IPS DF 4.7 (cell line): ENCODE data around the gene PSD4.

Experiments
- DNase-seq: peaks from one replicate; pipeline ENCODE4 v3.0.0-alpha.2; 2013; ENCODE audit warnings: low spot score; ENCODE audit errors: extremely low read depth

The PSD4 gene

DNA sequence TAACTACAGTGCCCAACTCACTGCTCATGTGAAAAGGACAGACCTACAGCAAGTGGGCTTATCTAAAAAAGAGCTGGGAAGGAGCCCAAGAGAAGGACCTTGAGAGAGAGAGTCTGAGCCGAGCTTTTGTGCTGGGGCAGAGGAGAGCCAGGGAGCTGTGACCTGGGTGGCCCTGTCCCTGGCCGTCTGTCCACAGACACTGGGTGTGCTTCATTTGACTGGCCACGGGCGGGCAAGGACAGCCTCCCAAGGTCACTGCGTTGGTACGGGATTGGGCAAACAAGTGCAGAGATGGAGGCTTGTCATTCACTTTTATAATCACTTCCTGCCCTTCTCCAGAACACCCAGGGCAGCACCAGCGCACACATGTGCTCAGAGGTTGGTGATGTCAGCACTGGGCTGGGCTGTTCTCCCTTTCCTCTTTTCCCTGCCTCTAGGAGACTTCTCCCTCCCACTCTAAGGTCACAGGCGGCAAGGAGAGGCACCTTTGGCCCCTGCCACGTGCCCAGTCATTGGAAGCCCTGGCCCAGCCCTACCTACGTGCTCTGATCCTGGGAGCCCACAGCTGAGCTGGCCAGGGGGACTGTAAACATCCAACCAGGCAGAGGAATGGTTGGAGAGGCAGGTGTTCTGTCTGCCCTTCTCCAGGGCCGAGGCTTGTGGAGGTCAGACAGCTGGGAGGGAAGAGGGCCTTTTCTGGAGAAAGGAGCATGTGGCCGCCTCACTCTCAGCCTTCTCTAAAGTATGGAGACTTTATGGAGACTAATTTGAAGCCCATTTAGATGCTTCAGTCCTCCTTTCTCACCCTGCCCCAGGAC lies 6.4 kb upstream of the PSD4 start:
- DNase-seq = no peak

DNA sequence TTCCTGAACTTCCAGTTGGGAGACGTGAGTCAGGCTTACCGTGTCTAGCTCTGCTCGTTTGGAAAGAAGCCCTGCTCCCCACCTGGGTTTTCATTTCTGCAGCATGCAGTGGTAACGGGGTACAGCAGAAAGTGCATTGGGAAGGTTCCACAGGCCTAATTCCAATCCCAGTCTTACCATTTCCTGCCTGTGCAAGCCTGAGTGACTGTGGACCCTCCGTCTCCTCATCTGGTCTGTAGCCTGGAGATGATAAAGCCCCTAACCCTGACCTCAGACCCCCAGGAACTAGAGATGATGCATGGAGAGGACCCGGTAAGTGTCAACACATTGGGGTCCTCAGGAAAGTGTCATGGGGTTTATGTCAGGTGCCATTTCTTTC lies 5.8 kb upstream of the PSD4 start:
- no peak for DNase-seq

DNA sequence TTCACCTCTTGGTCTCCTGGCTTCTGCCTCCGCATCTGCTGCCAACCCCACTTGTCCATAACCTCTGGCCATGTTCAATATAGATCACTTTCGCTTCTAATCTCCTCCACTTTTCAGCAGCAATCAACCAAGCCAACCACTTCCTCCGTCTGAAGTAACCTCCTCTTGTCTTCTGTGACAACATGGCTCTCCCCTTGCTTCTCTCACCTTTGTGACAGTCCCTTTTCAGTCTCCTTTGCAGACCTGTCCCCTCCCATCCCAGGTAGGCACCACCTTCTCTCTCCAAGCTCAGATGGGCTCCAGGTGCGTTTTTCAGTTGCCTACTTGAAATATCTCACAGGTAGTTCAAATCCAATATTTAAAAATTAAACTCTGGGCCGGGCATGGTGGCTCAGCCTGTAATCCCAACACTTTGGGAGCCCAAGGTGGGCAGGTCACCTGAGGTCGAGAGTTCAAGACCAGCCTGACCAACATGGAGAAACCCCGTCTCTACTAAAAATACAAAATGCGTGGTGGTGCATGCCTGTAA lies 4.7 kb upstream of the PSD4 start:
- DNase-seq = no peak

DNA sequence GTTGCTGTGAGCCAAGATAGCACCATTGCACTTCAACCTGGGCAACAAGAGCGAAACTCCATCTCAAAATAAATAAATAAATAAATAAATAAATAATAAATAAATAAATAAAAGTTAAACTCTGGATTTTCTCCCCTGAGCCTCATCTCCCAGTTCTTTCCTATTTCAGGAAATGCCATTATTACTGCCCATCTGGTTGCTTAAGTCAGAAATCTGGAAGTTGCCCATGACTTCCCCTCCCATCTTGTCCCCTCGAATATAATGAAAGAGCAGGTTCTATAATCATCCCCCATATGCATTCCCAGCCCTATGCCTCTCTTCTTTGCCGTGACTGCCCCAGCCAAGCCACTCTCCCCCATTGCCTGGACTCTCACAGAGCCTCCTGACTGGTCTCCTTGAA lies 4.2 kb upstream of the PSD4 start:
- no peak for DNase-seq

DNA sequence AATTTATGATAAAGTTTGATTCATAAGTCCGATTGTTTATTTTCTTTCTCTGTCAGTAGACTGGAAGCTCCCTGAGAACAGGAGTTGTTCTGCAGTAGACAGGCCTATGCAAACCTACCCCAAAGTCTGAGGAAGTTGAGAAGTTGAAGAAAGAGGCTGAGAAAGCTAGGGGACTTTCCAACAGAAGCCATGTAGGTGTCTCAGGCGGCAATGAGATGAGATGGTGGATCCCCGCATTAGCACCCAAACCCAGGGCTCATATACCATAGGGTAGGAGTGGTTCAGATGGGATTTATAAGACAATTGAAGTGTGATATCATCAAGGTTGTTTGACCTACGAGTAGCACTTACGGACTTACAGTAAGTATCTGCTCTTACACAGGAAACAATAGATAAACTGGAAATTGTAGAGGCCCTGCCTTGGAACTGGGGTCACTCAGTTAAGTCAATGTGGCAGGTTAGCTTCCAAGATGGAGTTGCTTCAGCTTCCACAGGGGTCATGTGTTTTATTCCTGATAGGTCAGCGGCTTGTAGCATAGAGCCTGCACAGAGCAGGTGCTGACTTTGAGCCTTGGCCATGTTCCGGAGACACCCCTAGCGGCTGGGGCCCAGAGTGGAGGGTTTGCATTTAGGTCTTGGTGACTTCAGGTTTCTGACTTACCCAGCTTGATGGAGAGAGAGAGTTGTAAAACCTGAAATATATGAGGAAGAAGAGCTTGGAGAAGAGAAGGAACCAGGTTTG lies 2.3 kb upstream of the PSD4 start:
- no peak for DNase-seq

DNA sequence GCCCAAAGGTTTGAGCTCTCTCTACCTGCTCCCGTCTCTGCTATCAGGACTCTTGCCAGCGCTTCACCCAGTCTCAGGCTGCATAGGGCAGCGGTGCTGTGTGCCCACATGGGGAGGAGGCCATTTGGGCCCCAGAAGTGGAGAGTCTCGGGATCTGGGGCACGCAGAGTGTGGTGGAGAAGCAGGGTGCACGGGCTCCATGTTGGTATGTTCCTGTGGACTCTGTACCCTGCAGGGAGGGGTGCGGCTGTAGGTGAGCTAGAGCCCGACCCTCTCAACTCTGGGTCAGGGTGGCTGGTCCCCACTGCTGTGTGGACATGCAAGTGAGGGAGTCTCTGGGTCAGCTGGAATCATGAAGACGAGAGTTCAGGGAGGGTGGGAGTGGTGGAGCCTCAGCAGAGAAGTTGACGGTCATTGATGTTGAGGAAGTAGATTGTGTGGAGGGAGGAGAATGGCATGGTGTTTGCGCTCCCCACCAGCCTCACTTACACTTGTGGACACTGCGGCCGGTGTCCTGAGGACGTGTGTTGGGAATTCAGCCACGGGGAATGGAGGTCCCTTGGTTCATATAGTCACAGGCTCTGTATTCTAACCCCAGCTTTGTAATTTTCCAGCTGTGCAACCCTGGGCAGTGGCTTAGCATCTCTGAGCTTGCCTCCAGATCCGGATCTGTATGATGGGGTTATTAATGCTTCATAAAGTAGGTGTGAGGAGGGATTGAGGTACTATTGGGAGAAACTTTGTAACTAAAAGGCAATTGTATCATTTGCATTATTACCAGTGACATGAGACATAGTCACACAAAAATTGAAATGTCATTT lies 840 bp upstream of the PSD4 start:
- no peak for DNase-seq

DNA sequence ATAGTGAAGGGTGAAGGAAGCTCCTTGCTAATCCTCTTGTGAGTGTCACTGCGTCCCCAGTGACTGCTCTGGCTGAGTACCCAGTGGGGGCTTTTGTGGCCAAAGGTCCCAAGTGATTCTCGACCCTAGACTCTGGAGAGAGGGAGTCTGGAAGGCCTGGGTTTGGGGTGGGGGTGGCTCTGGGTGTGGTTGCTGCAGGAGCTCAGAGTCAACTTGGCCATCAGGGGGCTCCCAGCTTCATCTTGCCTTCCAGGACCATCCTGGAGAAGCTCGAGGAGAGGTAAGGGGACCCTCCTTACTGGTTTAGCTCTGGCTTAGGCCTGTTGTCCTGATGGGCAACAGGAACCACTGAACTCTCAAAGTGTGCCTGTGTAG lies 592 bp downstream of the PSD4 start:
- DNase-seq = no peak

DNA sequence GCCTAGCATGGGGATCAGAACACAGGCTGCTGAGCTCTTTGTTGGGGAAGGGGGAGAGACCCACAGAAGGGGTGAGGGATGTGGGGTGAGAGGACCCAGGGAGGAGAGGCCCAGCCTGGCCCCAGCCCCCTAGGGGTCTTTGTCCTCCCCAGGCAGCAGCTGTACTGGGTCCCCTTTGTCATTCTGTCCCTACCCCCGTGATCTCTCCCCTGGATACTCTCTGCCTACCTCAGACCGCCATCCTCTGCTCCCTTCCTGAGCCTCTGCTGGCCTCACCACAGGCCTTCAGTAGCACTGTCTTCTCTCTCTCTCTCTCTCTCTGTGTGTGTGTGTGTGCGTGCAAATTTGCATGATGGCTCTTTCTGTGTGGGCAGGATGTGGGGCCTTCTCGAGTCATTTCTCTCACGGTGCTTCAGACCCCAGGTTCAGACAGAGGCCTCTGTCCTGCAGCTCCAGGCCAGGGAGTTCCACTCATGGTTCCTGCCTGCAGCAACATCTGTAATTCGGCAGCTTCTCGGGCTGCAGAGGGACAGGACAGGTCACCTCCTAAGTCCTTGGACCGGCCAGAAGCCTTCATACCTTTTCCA lies 1.4 kb downstream of the PSD4 start:
- DNase-seq = no peak

DNA sequence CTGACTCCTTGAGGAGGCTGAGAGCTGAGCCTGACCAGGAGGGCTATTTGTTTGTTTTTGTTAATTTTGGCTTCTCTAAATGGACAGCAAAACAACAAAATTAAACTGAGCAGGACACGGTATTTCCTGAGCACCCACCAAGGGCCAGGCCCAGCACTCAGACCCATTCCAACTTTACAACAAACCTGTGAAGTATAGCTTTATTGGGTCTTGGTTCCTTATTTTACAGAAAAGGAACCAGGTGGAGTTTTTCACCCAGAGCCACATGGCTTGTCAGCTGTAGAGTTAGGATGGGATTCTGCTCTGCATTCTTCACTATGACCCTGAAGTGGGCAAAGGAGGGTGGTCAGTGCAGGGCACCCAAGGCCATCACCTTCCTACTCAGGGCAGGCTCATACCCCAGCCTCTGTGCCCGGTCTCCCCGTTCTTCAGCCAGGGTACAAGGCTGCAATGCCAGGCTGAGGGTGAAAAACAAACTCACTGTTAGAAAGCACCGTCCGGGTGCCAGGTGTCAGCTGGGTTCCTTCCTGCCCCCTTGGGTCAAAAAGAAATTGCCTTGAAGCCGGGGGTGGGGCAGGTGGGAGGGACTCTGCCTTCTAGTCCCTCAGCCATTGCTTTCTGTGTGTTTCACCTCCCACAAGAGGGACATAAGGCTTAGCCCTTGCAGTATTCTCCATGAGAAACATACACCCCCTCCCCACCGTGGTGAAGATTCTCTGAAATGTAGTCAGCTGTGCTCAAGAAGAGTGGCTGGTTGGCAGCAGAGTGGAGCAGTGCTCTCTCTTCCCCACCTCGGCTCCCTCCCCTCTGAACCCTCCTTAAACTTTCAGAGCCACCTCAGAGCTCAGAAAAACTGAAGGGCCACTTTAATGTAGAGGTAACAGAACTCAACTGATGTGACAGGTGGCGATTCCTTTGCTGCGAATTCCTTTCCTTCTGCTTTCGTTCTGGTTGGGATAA lies 2.2 kb downstream of the PSD4 start:
- no peak for DNase-seq

DNA sequence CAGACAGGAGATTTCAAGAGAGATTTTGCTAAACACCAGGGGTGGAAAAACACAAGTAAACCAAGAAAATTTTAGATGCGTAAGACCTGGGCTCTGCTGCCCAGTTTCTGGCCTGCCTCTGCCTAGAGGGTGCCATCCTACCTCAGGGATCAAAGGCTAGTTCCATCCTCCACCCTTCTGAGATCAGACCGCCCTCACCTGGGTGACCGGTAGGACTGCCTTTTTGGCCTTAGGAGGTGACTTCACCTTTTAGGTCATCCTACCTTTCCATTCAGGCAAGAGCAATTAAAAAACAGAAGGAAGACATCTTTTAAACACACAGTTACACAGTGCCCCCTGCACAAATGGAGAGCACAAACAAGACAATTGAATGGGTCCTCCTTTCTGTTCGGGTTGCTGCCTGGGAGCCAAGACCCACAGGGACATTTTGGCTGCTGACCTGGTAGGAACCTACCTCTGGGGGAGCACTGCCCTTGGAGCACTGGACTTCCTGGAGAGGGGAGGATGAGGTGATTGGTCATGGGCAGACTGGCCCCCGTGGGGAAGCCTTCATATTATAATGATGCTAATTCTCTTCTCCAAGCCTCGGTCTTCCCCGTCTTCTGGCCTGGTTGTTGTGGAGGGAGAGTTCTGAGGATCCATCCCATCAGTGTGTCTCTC lies 3.1 kb downstream of the PSD4 start:
- DNase-seq = no peak

DNA sequence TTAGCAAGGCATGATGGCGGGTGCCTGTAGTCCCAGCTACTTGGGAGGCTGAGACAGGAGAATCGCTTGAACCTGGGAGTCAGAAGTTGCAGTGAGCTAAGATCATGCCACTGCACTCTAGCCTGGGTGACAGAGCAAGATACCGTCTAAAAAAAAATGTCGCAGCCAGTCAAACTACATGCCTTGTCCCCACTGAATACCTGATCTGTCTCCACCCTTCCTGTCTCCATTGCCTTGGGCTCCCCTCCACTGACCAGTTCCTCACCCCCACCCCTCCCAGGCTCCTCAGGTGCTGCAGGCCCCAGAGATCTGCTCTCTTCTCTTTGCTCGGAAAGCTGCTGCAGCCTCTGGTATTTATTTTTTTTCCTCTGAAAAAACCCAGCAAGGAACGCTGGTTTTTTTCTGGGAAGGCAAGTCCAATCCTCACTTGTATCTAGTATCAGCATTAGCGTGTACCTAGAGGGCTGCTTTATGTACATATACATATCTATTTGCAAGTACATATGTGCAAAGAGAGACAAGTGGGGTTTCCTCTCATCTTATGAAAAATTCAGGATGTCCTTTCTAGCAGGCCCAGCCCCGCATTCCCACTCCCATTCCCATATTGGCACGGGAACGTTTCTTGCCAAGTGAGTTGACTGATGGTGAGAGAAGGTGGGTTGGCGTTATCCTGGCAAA lies 4.4 kb downstream of the PSD4 start:
- DNase-seq = no peak

DNA sequence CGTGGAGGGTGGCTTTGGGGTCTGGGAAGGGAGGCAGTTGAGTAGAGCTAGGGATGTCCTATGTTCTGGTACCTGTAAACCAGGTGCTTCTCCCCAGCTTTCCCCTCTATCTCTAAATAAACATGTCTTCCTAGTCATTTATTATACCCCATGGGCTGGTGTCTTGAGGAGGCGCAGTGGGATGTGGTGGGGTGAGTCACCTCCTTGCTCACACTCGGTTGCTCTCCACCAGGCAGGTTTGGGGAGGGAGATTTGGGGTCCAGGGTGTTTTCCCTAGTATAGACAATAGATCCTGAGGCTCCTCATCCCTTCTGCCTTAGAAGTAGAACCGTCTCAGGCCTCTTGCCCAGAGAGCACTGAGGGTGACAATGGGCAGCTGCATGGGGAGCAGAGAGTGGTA lies 5.1 kb downstream of the PSD4 start:
- DNase-seq = no peak

DNA sequence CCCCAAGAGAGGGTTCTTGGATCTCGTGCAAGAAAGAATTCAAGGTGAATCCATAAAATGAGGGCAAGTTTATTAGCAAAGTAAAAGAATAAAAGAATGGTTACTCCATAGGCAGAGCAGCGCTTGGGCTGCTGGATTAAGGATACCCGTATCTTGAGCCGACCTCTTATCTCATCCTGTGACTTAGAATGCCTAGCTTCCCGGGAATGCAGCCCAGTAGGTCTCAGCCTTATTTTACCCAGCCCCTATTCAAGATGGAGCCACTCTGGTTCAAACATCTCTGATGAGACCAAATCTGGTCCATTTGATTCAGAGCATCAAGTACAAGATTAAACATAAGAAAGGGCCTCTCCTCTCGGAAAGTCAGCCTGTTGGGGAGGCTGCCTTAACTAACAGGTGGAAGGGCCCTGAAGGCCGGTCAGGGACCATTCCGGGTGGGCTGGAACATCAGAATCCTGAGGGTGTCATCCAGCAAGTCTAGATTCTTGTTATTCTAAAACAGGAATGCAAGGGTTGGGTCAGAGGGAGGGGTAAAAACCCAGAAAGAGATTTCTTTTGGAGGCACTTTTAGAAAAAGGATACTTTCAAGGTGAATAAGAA lies 5.8 kb downstream of the PSD4 start:
- no peak for DNase-seq

DNA sequence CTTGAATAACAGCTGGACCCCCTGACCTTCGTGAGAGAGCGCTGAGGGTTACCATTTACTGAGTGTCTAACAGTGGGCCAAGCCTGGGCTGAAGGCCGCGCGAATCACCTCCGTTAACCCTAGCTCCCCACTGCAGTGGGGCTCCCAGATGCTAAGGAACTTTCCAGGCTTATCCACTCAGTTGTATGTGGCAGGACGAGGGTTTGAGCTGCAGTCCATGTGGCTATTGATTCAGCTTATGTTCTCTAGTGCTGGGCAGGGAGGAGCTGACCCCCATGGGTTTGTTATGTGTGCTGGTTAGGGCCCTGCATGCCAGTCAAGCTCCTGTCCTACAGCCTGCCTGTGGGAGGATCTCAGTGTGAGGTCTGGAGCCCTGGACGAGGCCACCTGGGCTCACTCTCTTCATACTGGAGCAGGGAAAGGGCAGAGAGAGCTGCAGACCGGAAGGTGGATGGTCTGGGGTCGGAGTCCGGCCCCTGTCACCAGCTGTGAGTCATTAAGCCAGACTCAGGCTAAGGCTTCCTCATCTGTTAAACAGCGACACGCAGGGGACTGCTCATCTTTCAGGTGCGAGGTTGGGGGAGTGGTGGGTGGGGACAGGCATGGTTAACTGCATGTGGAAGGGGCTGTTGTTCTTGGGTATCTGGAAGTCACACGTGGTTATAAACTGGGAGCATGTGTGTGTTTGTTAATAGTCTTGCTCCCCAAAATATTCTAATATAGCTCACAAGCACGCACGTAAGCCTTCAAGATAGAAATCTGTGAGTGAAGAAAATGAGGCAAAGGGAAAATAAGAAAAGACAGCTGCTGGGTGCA lies 6.6 kb downstream of the PSD4 start:
- DNase-seq = no peak

DNA sequence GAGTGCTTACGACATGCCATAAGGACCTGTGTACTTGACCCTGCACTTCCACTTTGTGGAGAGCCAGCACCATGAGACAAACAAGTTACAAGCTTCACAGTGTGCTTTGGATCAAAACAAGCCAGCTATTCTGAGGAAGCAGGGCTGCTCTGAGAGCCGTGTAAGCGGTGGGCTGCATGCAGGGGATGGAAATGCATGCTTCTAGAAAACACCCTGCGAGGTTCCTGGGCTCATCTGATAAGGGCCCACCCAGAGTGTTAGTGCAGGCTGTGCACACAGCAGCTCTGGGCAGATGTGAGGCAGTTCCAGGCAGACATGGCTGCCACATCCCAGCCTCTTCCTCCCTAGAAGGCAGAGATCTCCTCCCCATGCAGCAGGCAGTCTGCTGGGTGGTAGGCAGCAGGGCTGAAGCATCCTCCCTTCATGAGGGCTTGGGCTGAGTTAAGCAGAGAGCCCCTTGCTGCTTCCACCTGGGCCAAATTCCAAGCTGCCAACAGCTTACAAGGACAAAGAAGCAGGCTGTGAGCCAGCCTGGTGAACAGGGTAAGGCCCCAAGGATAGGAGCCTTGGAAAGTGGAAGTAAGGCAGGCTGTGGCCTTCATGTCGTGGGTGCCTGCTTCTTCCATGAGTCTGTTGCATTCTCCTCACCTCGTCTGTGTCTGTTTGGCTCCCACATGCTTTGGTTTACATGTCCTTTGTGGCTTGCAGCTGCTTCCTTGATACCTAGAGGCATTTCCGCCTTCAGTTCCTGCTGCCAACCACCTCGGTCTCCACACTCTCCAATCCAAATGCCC lies 7.7 kb downstream of the PSD4 start:
- DNase-seq = no peak

DNA sequence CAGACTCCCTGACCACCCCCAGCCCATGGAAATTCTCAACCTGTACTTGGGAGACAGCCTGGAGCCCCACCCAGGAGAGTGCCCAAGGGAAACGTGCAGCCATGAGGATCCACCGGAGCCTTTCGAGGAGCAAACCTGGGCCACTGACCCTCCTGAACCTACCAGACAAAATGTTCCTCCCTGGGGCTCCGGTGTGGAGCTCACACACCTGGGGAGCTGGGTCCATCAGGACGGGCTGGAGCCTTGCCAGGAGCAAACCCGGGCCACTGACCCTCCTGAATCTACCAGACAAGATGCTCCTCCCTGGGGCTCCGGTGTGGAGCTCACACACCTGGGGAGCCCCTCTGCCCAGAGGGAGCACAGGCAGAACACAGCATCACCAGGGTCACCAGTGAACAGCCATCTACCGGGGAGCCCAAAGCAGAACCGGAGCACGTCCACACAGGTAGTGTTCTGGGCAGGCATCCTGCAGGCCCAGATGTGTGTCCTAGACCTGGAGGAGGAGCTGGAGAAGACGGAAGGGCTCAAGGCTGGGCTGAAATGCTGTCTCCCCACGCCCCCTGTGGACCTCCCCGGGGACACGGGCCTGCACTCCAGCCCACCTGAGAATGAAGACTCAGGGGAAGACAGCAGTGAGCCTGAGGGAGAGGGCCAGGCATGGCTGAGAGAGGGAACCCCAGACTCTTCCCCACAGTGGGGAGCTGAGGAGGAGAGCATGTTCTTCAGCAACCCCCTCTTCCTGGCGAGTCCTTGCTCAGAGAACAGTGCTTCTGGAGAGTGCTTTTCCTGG lies 8.9 kb downstream of the PSD4 start:
- no peak for DNase-seq
